BLaER1 (cell line): Measurements from ENCODE around the gene SND1.
A peak's percentile ranks its signal among the peaks of the same experiment; 100 is the strongest.

Source experiments
- H3K27ac ChIP-seq: shearing (Covaris generic); formaldehyde crosslinking; 2 replicates; pipeline ENCODE4 v1.8.1; 2022
- H3K27me3 ChIP-seq: shearing (Covaris generic); formaldehyde crosslinking; 2 replicates; pipeline ENCODE4 v1.8.1; 2022
- H3K36me3 ChIP-seq: shearing (Covaris generic); formaldehyde crosslinking; 2 replicates; pipeline ENCODE4 v1.8.1; 2022
- H3K4me1 ChIP-seq: shearing (Covaris generic); formaldehyde crosslinking; 2 replicates; pipeline ENCODE4 v1.8.1; 2022
- H3K4me2 ChIP-seq: shearing (Covaris generic); formaldehyde crosslinking; 2 replicates; pipeline ENCODE4 v1.8.1; 2022
- H3K4me3 ChIP-seq: shearing (Covaris generic); formaldehyde crosslinking; 2 replicates; pipeline ENCODE4 v1.8.1; 2022
- H3K9ac ChIP-seq: shearing (Covaris generic); formaldehyde crosslinking; 2 replicates; pipeline ENCODE4 v1.8.1; 2022
- H3K9me3 ChIP-seq: shearing (Covaris generic); formaldehyde crosslinking; 2 replicates; pipeline ENCODE4 v1.8.1; 2022
- H4K20me1 ChIP-seq: shearing (Covaris generic); formaldehyde crosslinking; 2 replicates; pipeline ENCODE4 v1.8.1; 2022
- Cebpa-rat ChIP-seq: shearing (Covaris generic); IDR thresholded peaks from 2 replicates; pipeline ENCODE4 v1.8.1; 2022

SND1 gene

DNA sequence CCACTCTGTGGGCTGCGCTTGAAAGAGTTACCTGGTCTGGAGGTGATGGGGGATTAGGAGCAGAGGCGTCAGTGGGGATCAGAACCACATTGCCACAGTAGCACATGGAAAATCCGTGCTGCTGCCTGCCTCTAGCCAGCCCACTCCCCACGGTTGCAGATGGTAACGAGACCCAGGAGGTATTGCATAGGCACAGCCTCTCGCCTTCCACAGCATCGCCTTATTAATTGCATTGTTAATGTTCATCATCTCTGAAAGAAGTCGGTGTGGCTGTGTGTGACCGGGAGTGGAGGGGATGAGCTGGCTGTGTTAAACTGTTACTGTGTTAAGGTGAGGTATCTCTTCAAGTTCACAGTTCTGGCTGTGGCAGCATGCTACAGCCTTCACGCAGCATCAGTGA lies 414.4 kb downstream of the SND1 start:
- peaks cover 30% of the 10 kb centered on the region for H3K4me1 ChIP-seq
- no peaks in the 10 kb centered on the region for H3K9me3 ChIP-seq
- H4K20me1 ChIP-seq, result peaks cover 37% of the 10 kb centered on the region; the same call in 1 of the 2 replicates
- H3K27me3 ChIP-seq, result no peaks in the 10 kb centered on the region
- H3K27ac ChIP-seq, result no peak overlapping the region
- TF ChIP-seq Cebpa-rat, result no peak
- no peak overlapping the region for H3K4me2 ChIP-seq
- peaks cover 42% of the 10 kb centered on the region for H3K36me3 ChIP-seq
- H3K4me3 ChIP-seq, result no peak overlapping the region
- no peak overlapping the region for H3K9ac ChIP-seq

DNA sequence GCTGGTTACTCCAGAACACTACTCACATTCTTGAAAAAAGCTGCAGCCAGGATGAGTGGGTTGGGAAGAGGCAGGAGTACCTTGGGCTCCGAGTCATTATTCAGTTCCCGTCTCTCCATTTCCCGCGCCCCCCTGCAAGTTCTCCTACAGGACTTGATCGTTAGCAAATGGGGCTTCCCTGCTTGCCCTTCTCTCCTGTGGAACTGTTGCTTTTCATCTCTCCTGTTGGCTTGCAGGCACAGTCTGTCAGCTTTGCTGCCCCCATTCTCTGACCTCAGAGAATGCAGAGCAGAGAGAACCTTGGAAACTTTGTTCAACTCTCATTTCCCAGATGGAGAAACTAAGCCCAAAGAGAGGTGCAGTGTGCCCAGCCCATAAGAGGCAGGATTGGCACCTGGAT lies 414.9 kb downstream of the SND1 start:
- H4K20me1 ChIP-seq, result peaks cover 32% of the 10 kb centered on the region; the same call in 1 of the 2 replicates
- H3K4me3 ChIP-seq, result no peak overlapping the region
- peaks cover 27% of the 10 kb centered on the region for H3K4me1 ChIP-seq
- no peak overlapping the region for H3K27ac ChIP-seq
- peaks cover 42% of the 10 kb centered on the region for H3K36me3 ChIP-seq
- H3K9ac ChIP-seq, result no peak overlapping the region
- peak overlapping the region; percentile 61 for H3K4me2 ChIP-seq
- no peak for TF ChIP-seq Cebpa-rat
- no peaks in the 10 kb centered on the region for H3K27me3 ChIP-seq
- no peaks in the 10 kb centered on the region for H3K9me3 ChIP-seq

DNA sequence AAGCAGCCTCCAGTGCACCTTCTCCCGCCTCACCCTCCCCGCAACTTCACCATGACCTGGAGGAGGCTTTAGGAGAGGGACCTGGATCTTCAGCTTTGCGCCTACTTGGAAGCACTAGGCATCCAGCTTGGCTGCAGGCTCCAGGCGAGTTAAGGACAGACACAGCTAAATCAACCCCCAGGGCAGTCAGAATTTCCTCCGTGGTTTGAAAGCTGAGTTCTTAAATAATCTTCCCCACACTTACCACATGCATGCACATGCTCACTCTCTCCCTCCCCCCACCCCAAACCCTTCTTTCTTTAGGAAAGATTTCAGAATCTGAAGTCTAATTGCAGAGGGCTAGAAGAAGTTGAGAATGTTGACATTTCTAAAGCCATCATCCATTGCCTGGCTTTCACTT lies 416.0 kb downstream of the SND1 start:
- Histone ChIP-seq H3K4me1 (peaks cover 31% of the 10 kb centered on the region), H4K20me1 (peaks cover 21% of the 10 kb centered on the region; the same call in 1 of the 2 replicates), H3K27ac (peak overlapping the region; percentile 37; the same call in 1 of the 2 replicates), H3K27me3 (no peaks in the 10 kb centered on the region), H3K4me2 (peak overlapping the region; percentile 61), H3K9ac (no peak overlapping the region), H3K9me3 (no peaks in the 10 kb centered on the region), H3K4me3 (no peak overlapping the region), H3K36me3 (peaks cover 37% of the 10 kb centered on the region)
- no peak for TF ChIP-seq Cebpa-rat

DNA sequence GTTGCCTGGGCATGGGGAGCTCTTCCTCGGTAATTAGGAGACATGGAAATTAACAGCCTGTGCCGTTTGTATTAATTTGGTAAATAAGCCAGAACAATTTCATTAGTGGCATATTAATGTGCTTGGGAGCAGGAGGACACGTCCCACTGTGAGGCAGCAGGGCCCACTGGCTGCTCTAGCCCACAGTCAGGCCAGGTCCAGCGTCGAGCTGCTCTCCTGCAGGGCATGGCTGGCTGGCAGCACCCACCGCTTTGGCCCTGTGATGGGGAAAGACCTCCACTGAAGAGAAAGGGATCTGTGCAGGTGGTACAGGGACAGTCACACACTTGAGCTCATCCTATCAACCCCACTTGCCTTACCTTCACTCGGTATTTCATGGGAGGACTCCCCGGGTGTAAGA lies 416.8 kb downstream of the SND1 start:
- Histone ChIP-seq H3K4me2 (peak overlapping the region; percentile 61; the same call in 1 of the 2 replicates), H3K4me1 (peaks cover 39% of the 10 kb centered on the region), H3K27ac (peak overlapping the region; percentile 37; the same call in 1 of the 2 replicates), H3K36me3 (peaks cover 30% of the 10 kb centered on the region), H3K27me3 (no peaks in the 10 kb centered on the region), H3K9ac (no peak overlapping the region), H3K4me3 (no peak overlapping the region), H3K9me3 (no peaks in the 10 kb centered on the region), H4K20me1 (peaks cover 23% of the 10 kb centered on the region; the same call in 1 of the 2 replicates)
- TF ChIP-seq Cebpa-rat, result no peak

DNA sequence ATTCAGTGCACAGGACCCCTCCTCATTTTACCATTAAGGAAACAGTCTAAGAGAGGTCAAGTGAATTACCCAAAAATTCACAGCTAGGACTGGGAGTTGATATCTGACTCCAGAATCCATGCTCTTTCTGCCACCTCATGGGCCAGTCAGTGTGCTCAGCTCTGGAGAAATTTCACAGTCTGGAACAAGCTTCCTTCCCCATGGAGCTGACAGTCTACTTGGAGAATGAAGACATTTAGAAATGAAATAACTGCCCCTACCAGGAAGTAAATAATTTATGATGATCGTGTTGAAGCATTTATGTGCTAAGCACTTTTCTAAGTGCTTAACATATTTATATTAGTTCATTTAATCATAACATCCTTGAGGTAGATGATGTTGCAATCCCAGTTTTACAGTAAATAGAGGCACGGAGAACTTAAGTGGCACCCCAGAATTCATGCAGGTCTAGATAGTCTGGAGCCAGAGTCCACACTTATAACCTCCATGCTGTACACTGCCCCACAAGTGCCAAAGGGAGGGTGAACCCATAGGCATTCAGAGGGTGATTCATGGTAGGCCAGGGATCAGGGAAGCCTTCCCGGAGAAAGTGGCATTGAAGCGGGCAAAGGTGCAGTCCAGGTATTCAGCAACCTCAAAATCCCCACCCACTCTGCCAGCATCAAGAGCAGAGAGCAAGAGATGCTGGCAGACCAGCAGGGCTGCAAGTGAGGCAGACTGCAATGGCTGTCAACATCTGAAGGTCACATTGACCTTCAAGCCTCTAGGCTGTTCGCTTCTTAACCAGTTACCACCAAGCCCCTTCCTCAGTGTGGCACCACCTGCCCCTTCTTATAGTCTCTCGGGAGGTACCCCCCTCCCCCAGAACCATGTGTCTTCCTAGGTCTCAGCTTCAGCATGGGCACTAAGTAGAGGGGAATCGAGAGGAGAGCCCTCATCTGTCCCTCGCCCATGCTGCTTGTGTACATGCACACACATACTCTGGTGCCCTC lies 417.7 kb downstream of the SND1 start:
- peaks cover 32% of the 10 kb centered on the region for H4K20me1 ChIP-seq
- H3K4me3 ChIP-seq, result no peak overlapping the region
- H3K9ac ChIP-seq, result no peak overlapping the region
- H3K9me3 ChIP-seq, result no peaks in the 10 kb centered on the region
- no peak for TF ChIP-seq Cebpa-rat
- H3K4me2 ChIP-seq, result no peak overlapping the region
- no peak overlapping the region for H3K27ac ChIP-seq
- H3K36me3 ChIP-seq, result peaks cover 30% of the 10 kb centered on the region
- peaks cover 47% of the 10 kb centered on the region for H3K4me1 ChIP-seq
- no peaks in the 10 kb centered on the region for H3K27me3 ChIP-seq

DNA sequence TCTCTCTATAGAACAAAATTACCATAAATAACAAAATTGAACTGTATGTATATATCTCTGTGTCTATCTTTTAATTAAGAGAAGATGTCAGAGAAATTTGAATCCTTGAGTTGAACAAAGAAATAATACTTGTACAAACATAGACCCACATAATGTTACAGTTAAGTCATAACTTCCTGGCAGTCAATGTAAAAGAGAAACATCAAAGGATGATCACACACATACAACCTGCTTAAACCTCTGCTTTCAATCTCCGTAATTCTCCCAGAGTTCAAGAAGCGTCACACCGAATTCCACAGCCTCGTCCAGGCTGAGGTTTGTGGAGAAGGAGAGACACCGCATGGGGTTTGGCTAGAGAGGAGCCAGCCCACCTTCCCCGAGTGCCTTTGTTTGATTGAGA lies 419.4 kb downstream of the SND1 start:
- no peak overlapping the region for H3K4me2 ChIP-seq
- TF ChIP-seq Cebpa-rat, result no peak
- H3K4me1 ChIP-seq, result peaks cover 63% of the 10 kb centered on the region
- no peaks in the 10 kb centered on the region for H3K27me3 ChIP-seq
- H3K27ac ChIP-seq, result no peak overlapping the region
- no peak overlapping the region for H3K9ac ChIP-seq
- H3K36me3 ChIP-seq, result peaks cover 30% of the 10 kb centered on the region
- no peaks in the 10 kb centered on the region for H3K9me3 ChIP-seq
- peaks cover 48% of the 10 kb centered on the region for H4K20me1 ChIP-seq
- no peak overlapping the region for H3K4me3 ChIP-seq

DNA sequence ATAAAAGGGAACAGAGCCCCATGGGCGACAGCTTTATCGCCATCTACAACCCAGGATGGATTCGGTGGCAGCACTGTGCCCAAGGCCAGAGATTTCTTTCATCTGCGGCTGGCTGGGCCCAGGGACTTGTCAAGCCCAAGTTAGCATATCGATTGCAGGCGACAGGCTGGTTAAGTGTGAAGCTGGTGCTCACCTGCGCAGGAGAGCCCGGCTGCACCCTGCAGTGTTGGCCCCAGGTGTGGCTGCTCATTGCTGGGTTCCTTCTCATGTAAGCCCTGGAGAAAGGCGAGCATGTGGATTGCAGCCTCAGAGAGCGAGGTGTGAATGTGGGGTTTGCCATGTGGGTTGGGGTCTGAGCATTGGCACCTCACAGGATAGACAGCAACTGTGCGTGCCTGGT lies 419.8 kb downstream of the SND1 start:
- H3K4me2 ChIP-seq, result no peak overlapping the region
- peaks cover 63% of the 10 kb centered on the region for H3K4me1 ChIP-seq
- no peaks in the 10 kb centered on the region for H3K27me3 ChIP-seq
- no peak for TF ChIP-seq Cebpa-rat
- peaks cover 45% of the 10 kb centered on the region for H4K20me1 ChIP-seq
- no peak overlapping the region for H3K9ac ChIP-seq
- no peaks in the 10 kb centered on the region for H3K9me3 ChIP-seq
- H3K4me3 ChIP-seq, result no peak overlapping the region
- peaks cover 31% of the 10 kb centered on the region for H3K36me3 ChIP-seq
- no peak overlapping the region for H3K27ac ChIP-seq

DNA sequence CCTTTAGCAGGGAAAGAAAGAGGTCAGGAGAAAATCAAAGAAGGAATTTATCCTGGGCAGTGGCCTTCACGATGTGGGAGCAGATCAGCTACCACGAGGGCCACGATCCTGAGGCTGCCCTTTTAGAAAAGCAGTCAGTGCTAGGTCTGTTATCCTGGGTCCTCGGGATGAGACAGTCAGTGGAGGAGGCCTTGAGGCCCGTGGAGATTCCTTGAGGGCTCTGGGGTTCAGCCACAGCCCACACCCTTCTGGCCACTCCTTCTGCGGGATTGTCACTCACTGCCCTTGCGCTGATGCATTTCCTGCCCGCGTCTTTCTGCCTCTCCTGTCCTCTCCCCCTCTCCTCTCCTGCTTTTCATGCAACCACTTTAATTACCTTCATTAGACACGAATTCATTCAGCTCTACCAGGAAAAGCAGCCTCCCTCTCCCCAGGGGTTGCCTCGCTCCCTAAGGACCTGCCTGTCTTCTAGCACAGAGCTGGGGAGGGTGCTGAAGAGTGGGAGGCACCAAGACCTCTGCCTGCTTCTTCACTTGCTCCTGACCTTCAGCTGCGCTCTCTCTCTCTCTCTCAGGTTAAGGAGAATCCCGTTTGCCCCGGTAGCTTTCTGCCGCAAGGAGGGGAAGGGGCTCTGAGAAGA lies 421.8 kb downstream of the SND1 start:
- Histone ChIP-seq H3K36me3 (peaks cover 44% of the 10 kb centered on the region), H3K4me3 (no peak overlapping the region), H3K4me2 (peak overlapping the region; percentile 81), H3K9me3 (no peaks in the 10 kb centered on the region), H4K20me1 (peaks cover 33% of the 10 kb centered on the region), H3K4me1 (peaks cover 57% of the 10 kb centered on the region), H3K27me3 (no peaks in the 10 kb centered on the region), H3K9ac (peak overlapping the region; percentile 47; the same call in 1 of the 2 replicates), H3K27ac (peak overlapping the region; percentile 52; the same call in 1 of the 2 replicates)
- no peak for TF ChIP-seq Cebpa-rat

DNA sequence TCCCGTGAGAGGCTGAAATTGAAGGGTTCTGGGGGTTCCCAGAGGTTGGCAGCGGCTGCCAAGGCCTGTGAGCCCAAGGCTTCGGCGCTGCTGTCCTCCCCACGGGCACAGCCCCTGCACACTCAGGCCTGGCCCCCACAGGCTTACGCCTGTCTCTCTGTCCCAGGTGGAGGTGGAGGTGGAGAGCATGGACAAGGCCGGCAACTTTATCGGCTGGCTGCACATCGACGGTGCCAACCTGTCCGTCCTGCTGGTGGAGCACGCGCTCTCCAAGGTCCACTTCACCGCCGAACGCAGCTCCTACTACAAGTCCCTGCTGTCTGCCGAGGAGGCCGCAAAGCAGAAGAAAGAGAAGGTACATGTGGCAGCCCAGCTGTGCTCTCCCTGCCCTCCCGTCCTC lies 422.3 kb downstream of the SND1 start:
- Histone ChIP-seq H3K27ac (peak overlapping the region; percentile 52; the same call in 1 of the 2 replicates), H3K9ac (peak overlapping the region; percentile 47; the same call in 1 of the 2 replicates), H3K4me3 (no peak overlapping the region), H3K9me3 (no peaks in the 10 kb centered on the region), H3K4me2 (peak overlapping the region; percentile 81), H3K36me3 (peaks cover 50% of the 10 kb centered on the region), H4K20me1 (peaks cover 33% of the 10 kb centered on the region), H3K4me1 (peaks cover 57% of the 10 kb centered on the region), H3K27me3 (no peaks in the 10 kb centered on the region)
- TF ChIP-seq Cebpa-rat, result no peak

DNA sequence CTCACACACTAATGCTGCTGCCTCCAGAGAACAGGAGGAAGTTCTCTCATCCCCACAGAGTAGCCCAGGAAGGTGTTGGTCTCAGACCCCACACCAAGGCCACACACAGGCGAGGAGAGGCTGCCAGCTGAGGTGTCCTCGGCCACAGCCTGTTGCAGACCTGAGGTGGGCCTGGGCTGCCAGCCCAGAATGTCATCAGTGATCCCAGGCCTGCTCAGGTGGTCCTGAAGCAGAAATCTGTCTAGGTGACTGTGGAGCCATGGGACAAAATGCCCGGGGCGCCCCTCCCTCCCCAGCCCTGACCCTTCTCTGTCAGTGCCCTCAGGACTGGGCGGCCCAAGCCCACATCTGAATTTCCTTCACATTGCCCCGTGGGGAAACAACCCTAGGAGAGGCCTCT lies 422.7 kb downstream of the SND1 start:
- Histone ChIP-seq H3K27ac (peak overlapping the region; percentile 52; the same call in 1 of the 2 replicates), H3K9me3 (no peaks in the 10 kb centered on the region), H4K20me1 (peaks cover 33% of the 10 kb centered on the region), H3K4me2 (peak overlapping the region; percentile 81), H3K36me3 (peaks cover 50% of the 10 kb centered on the region), H3K4me1 (peaks cover 57% of the 10 kb centered on the region), H3K4me3 (no peak overlapping the region), H3K9ac (peak overlapping the region; percentile 12; the same call in 1 of the 2 replicates), H3K27me3 (no peaks in the 10 kb centered on the region)
- TF ChIP-seq Cebpa-rat, result no peak
